Measurements from ENCODE around the gene SGTB. TPM values are rescaled to one million over a fixed set of nuclear protein-coding genes. Genes with fewer than 3 reads are reported as not detected.
"Not testable (repeated sequence)": the region's sequence is repeated elsewhere in the genome, so short reads cannot be mapped to it uniquely, and the experiment has no call there.

SGTB gene
- total RNA-seq, 1 donor from 2014 or later = 10.8 TPM

GRCh38 chr5:65682148-65682547 lies 39.8 kb downstream of the SGTB start:
- no peak overlapping the region for H3K4me3 ChIP-seq
- no peak for ATAC-seq
- intact Hi-C loops (cut with DNase I) = no loop called here
- no peak for DNase-seq
- no peaks in the 10 kb centered on the region for H3K9me3 ChIP-seq
- peaks cover 25% of the 10 kb centered on the region for H3K36me3 ChIP-seq
- H3K27me3 ChIP-seq = no peaks in the 10 kb centered on the region
- no peak overlapping the region for H3K27ac ChIP-seq
- H3K4me1 ChIP-seq = no peaks in the 10 kb centered on the region
- TF ChIP-seq CTCF (IDR thresholded peaks at IDR 0.05) = no peak

DNA sequence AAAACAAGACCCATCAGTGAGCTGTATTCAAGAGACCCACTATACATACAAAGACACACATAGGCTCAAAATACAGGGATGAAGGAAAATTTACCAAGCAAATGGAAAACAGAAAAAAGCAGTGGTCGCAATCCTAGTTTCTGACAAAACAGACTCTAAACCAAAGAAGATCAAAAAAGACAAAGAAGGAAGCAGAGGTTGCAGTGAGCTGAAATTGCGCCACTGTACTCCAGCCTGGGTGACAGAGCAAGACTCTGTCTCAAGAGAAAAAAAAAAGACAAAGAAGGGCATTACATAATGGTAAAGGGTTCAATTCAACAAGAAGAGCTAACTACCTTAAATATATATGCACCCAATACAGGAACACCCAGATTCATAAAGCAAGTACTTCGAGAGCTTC lies 45.9 kb downstream of the SGTB start:
- H3K36me3 ChIP-seq = peaks cover 23% of the 10 kb centered on the region
- intact Hi-C loops (cut with DNase I); H3K27me3 ChIP-seq; H3K27ac ChIP-seq; H3K9me3 ChIP-seq; H3K4me3 ChIP-seq; H3K4me1 ChIP-seq; DNase-seq: not testable (repeated sequence)
- peak; percentile 26 for ATAC-seq

DNA sequence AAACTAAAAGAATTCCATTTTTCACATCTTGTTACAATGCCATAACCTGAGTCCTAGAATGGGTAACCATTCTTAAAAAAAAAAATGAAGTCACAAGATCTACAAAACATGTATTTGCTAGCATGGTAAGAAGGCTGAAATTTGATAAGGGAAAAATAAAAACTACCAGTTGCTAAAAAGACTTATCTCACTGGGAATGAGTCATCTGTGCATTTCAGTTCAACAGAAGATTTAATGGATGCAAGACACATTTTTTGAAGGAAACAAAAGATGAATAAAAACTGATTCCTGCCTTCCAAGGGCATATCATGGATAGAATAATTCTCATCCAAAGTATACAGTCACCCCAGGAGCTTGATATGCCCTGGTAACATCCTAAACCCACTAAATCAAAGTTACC lies 47.2 kb downstream of the SGTB start:
- Histone ChIP-seq H3K4me3 (no peak overlapping the region), H3K4me1 (no peaks in the 10 kb centered on the region), H3K27me3 (no peaks in the 10 kb centered on the region), H3K27ac (no peak overlapping the region), H3K36me3 (peaks cover 17% of the 10 kb centered on the region), H3K9me3 (no peaks in the 10 kb centered on the region)
- DNase-seq = no peak
- intact Hi-C loops (cut with DNase I) = no loop called here
- ATAC-seq = no peak
- no peak for TF ChIP-seq CTCF (IDR thresholded peaks at IDR 0.05)

GRCh38 chr5:65672796-65673195 lies 49.1 kb downstream of the SGTB start:
- H3K9me3 ChIP-seq = no peaks in the 10 kb centered on the region
- H3K4me3 ChIP-seq = no peak overlapping the region
- no peak for TF ChIP-seq CTCF (IDR thresholded peaks at IDR 0.05)
- DNase-seq (no peak), ATAC-seq (peak; percentile 40)
- no peaks in the 10 kb centered on the region for H3K27me3 ChIP-seq
- H3K27ac ChIP-seq = no peak overlapping the region
- H3K4me1 ChIP-seq = no peaks in the 10 kb centered on the region
- intact Hi-C loops (cut with DNase I) = no loop called here
- H3K36me3 ChIP-seq = peaks cover 9% of the 10 kb centered on the region

DNA sequence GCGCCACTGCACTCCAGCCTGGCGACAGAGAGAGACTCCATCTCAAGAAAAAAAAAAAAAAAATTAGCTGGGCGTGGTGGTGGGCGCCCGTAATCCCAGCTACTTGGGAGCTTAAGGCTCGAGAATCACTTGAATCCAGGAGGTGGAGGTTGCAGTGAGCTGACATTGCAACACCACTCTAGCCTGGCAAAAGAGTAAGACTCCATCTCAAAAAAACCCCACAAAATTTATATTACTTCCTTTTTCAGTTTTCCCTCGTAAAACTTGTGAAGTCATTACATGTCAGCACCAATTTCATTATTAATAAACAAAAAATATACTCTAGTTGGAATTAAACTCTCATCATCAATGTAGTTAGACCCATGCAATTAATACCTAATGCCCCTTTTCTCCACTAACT lies 53.2 kb downstream of the SGTB start:
- ATAC-seq (no peak), DNase-seq (no peak)
- Histone ChIP-seq H3K27me3 (no peaks in the 10 kb centered on the region), H3K27ac (no peak overlapping the region), H3K9me3 (no peaks in the 10 kb centered on the region), H3K36me3 (peaks cover 13% of the 10 kb centered on the region), H3K4me1 (no peaks in the 10 kb centered on the region), H3K4me3 (no peak overlapping the region)
- intact Hi-C loops (cut with DNase I) = no loop called here
- TF ChIP-seq CTCF (IDR thresholded peaks at IDR 0.05) = no peak

GRCh38 chr5:65663804-65664521 lies 57.9 kb downstream of the SGTB start:
- H3K27ac ChIP-seq = no peak overlapping the region

More at GRCh38 chr5:65663804-65664521, 57.9 kb downstream of the SGTB start:
- intact Hi-C loops (cut with DNase I) = no loop called here
- Histone ChIP-seq H3K36me3 (peaks cover 46% of the 10 kb centered on the region), H3K4me3 (no peak overlapping the region), H3K4me1 (no peaks in the 10 kb centered on the region), H3K9me3 (no peaks in the 10 kb centered on the region), H3K27me3 (no peaks in the 10 kb centered on the region)
- no peak for DNase-seq
- no peak for ATAC-seq
- TF ChIP-seq CTCF (IDR thresholded peaks at IDR 0.05) = peak; percentile 38
